Cortex of kidney (tissue), 1 donor: ENCODE measurements around the gene BET1L.
"Not testable (repeated sequence)": the region's sequence is repeated elsewhere in the genome, so short reads cannot be mapped to it uniquely, and the experiment has no call there.

ENCODE experiments used
- DNase-seq: peaks from one replicate; lab custom pipeline; 2025; lab: John Stamatoyannopoulos, UW

Gene BET1L

GRCh38 chr11:193481-193880 is 13.7 kb downstream of the BET1L start:
- DNase-seq, result not testable (repeated sequence)

GRCh38 chr11:192674-193128 is 14.5 kb downstream of the BET1L start, which contains the start of gene SCGB1C1:
TSS of gene SCGB1C1 (plus strand) at chr11:193078. CDS start at chr11:193100, 22 bp downstream.
- DNase-seq, result not testable (repeated sequence)

GRCh38 chr11:191490-192478 is 15.4 kb downstream of the BET1L start:
- DNase-seq, result not testable (repeated sequence)

- not testable (repeated sequence) for DNase-seq
Measured at GRCh38 chr11:190546-190945, 16.7 kb downstream of the BET1L start.

- DNase-seq, result not testable (repeated sequence)
Measured at GRCh38 chr11:189843-190311, 17.3 kb downstream of the BET1L start.

- DNase-seq, result not testable (repeated sequence)
Measured at GRCh38 chr11:189200-189783, 17.9 kb downstream of the BET1L start.

- DNase-seq, result not testable (repeated sequence)
Measured at GRCh38 chr11:180242-180641, 27.0 kb downstream of the BET1L start.
